Neural cell (in vitro differentiated cells): ENCODE results near the gene FANCC. TPM values are rescaled to one million over a fixed set of nuclear protein-coding genes. Genes with fewer than 3 reads are reported as not detected.

Experiments
- H2AFZ ChIP-seq: fragments of 200-600, 300-800 bp; sonication (generic), shearing (Covaris generic); 2 replicates; pipeline ENCODE4 v1.6.0; 2014; ENCODE audit warnings: low read depth, mild to moderate bottlenecking, antibody characterized with exemption, low read length, moderate library complexity
- H3F3A ChIP-seq: fragments of 200-600 bp; shearing (Covaris generic); 2 replicates; pipeline ENCODE4 v1.6.1; 2016; ENCODE audit warnings: mild to moderate bottlenecking, moderate library complexity, mixed read lengths, antibody characterized with exemption, low read length; ENCODE audit not compliant: insufficient read depth, poor library complexity, severe bottlenecking
- H3K27ac ChIP-seq: fragments of 200-600, 300-800 bp; sonication (generic), shearing (Covaris generic); 2 replicates; pipeline ENCODE4 v1.5.1; 2014; ENCODE audit warnings: mild to moderate bottlenecking, low read length, moderate library complexity
- H3K27me3 ChIP-seq: fragments of 300-800, 200-600 bp; sonication (generic), shearing (Covaris generic); 2 replicates; pipeline ENCODE4 v1.6.0; 2014; ENCODE audit warnings: mild to moderate bottlenecking, low read depth, low read length, moderate library complexity; ENCODE audit not compliant: insufficient read depth
- H3K36me3 ChIP-seq: fragments of 300-800, 200-600 bp; sonication (generic), shearing (Covaris generic); 2 replicates; pipeline ENCODE4 v1.5.1; 2014; ENCODE audit warnings: mild to moderate bottlenecking, antibody characterized with exemption, low read length, moderate library complexity; ENCODE audit not compliant: insufficient read depth
- H3K4me2 ChIP-seq: fragments of 300-800, 200-600 bp; sonication (generic), shearing (Covaris generic); 2 replicates; pipeline ENCODE4 v1.6.0; 2014; ENCODE audit warnings: mild to moderate bottlenecking, low read length
- H3K4me3 ChIP-seq: fragments of 300-800, 200-600 bp; sonication (generic), shearing (Covaris generic); 2 replicates; pipeline ENCODE4 v1.5.1; 2014; ENCODE audit warnings: mild to moderate bottlenecking, low read length, moderate library complexity
- H3K79me2 ChIP-seq: fragments of 200-600 bp; shearing (Covaris generic); replicated peaks from 2 replicates; pipeline ENCODE4 v1.6.0; 2014; ENCODE audit warnings: mild to moderate bottlenecking, low read length, moderate library complexity; ENCODE audit not compliant: insufficient read depth
- H3K9ac ChIP-seq: fragments of 300-800, 200-600 bp; sonication (generic), shearing (Covaris generic); 2 replicates; pipeline ENCODE4 v1.6.1; 2016; ENCODE audit warnings: mild to moderate bottlenecking, low read length, mixed read lengths
- H3K9me2 ChIP-seq: fragments of 200-600 bp; shearing (Covaris generic); 2 replicates; pipeline ENCODE4 v1.6.1; 2016; ENCODE audit warnings: mild to moderate bottlenecking, low read length, mixed read lengths; ENCODE audit not compliant: insufficient read depth
- H3K9me3 ChIP-seq: fragments of 200-600, 300-800 bp; sonication (generic), shearing (Covaris generic); 2 replicates; pipeline ENCODE4 v1.6.1; 2016; ENCODE audit warnings: mild to moderate bottlenecking, mixed run types, low read length, moderate library complexity, mixed read lengths
- H4K20me1 ChIP-seq: fragments of 200-600 bp; shearing (Covaris generic); 2 replicates; pipeline ENCODE4 v1.6.1; 2016; ENCODE audit warnings: mild to moderate bottlenecking, mixed run types; ENCODE audit not compliant: insufficient read depth
- EP300 ChIP-seq: fragments of 450-650 bp; conservative IDR thresholded peaks from 2 replicates; pipeline ENCODE4 v1.6.1; 2014; ENCODE audit warnings: antibody characterized with exemption, mild to moderate bottlenecking, moderate library complexity; ENCODE audit not compliant: poor library complexity, severe bottlenecking
- EZH2 ChIP-seq: fragments of 200-600, 300-800 bp; shearing (Covaris generic), sonication (generic); IDR thresholded peaks from 2 replicates; pipeline ENCODE4 v1.6.1; 2014; ENCODE audit warnings: antibody characterized with exemption, low read length, borderline replicate concordance, mild to moderate bottlenecking; ENCODE audit not compliant: insufficient read depth, poor library complexity, severe bottlenecking
- MXI1 ChIP-seq: fragments of 450-650 bp; conservative IDR thresholded peaks from 2 replicates; pipeline ENCODE4 v1.6.1; 2014; ENCODE audit warnings: antibody characterized with exemption, mild to moderate bottlenecking; ENCODE audit not compliant: poor library complexity, severe bottlenecking
- POLR2AphosphoS5 ChIP-seq: IDR thresholded peaks from 2 replicates; pipeline ENCODE4 v1.6.1; 2012
- RAD21 ChIP-seq: fragments of 450-650 bp; conservative IDR thresholded peaks from 2 replicates; pipeline ENCODE4 v1.6.1; 2014; ENCODE audit warnings: antibody characterized with exemption, mild to moderate bottlenecking, moderate library complexity
- REST ChIP-seq: IDR thresholded peaks from 2 replicates; pipeline ENCODE4 v1.6.1; 2012; ENCODE audit warnings: borderline replicate concordance
- SMC3 ChIP-seq: fragments of 450-650 bp; conservative IDR thresholded peaks from 2 replicates; pipeline ENCODE4 v1.6.1; 2014; ENCODE audit warnings: antibody characterized with exemption, mild to moderate bottlenecking, moderate library complexity; ENCODE audit not compliant: poor library complexity
- TAF1 ChIP-seq: IDR thresholded peaks from 2 replicates; pipeline ENCODE4 v1.6.1; 2012; ENCODE audit warnings: low read depth
- polyA plus RNA-seq: library from polyadenylated mRNA; depleted of rRNA; stranded (reverse); fragments of >200 nt; gene quantifications from 2 replicates; pipeline ENCODE4 v1.2.3, GENCODE V29; 2014
- TF ChIP-seq, protein P1 (sequence below): fragments of 450-650 bp; IDR thresholded peaks from 2 replicates; pipeline ENCODE4 v1.5.1; 2014; ENCODE audit warnings: antibody characterized with exemption, mild to moderate bottlenecking, moderate library complexity; ENCODE audit not compliant: poor library complexity, severe bottlenecking

FANCC gene
- polyA plus RNA-seq, 1 donor from 2014 or later, result 9.7 TPM

DNA sequence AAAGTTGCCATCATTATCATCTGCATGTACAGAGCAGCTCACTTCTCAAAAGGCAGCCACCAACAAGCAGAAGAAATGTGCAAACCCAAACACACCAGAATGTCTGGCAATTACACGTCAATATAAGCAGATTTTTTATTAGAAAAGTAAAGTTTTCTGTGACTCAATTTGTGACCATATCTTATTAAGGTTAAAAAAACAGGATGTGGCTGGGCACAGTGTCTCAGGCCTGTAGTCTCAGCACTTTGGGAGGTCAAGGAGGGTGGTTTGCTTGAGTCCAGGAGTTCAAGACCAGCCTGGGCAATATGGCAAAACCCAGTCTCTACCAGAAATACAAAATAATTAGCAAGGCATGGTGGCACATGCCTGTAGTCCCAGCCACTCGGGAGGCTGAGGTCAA lies 176.7 kb downstream of the FANCC start:
- Histone ChIP-seq H3K27me3 (no peaks in the 10 kb centered on the region), H3K9me3 (no peaks in the 10 kb centered on the region), H4K20me1 (no peaks in the 10 kb centered on the region), H3K4me3 (no peak overlapping the region), H3K9ac (no peak overlapping the region), H3K79me2 (no peaks in the 10 kb centered on the region), H3F3A (no peaks in the 10 kb centered on the region), H2AFZ (no peak overlapping the region), H3K36me3 (no peaks in the 10 kb centered on the region), H3K9me2 (no peaks in the 10 kb centered on the region), H3K4me2 (no peak overlapping the region), H3K27ac (no peak overlapping the region)
- no peak for TF ChIP-seq REST
- TF ChIP-seq EP300, result no peak
- TF ChIP-seq EZH2, result no peak
- TF ChIP-seq SMC3, result no peak
- TF ChIP-seq TAF1, result no peak
- TF ChIP-seq MXI1, result no peak
- no peak for TF ChIP-seq RAD21
- TF ChIP-seq, protein P1, sequence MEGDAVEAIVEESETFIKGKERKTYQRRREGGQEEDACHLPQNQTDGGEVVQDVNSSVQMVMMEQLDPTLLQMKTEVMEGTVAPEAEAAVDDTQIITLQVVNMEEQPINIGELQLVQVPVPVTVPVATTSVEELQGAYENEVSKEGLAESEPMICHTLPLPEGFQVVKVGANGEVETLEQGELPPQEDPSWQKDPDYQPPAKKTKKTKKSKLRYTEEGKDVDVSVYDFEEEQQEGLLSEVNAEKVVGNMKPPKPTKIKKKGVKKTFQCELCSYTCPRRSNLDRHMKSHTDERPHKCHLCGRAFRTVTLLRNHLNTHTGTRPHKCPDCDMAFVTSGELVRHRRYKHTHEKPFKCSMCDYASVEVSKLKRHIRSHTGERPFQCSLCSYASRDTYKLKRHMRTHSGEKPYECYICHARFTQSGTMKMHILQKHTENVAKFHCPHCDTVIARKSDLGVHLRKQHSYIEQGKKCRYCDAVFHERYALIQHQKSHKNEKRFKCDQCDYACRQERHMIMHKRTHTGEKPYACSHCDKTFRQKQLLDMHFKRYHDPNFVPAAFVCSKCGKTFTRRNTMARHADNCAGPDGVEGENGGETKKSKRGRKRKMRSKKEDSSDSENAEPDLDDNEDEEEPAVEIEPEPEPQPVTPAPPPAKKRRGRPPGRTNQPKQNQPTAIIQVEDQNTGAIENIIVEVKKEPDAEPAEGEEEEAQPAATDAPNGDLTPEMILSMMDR, result no peak
- no peak for TF ChIP-seq POLR2AphosphoS5

- no peaks in the 10 kb centered on the region for H3K9me3 ChIP-seq
- H3K27ac ChIP-seq, result no peak overlapping the region
- no peaks in the 10 kb centered on the region for H3K27me3 ChIP-seq
- no peak overlapping the region for H3K4me2 ChIP-seq
- H3K9ac ChIP-seq, result no peak overlapping the region
- no peaks in the 10 kb centered on the region for H3F3A ChIP-seq
- no peaks in the 10 kb centered on the region for H3K79me2 ChIP-seq
- no peak overlapping the region for H2AFZ ChIP-seq
- no peak for TF ChIP-seq TAF1
- no peak for TF ChIP-seq MXI1
- TF ChIP-seq SMC3, result no peak
- no peak for TF ChIP-seq POLR2AphosphoS5
- no peak overlapping the region for H3K4me3 ChIP-seq
- no peaks in the 10 kb centered on the region for H4K20me1 ChIP-seq
- H3K36me3 ChIP-seq, result no peaks in the 10 kb centered on the region
- no peaks in the 10 kb centered on the region for H3K9me2 ChIP-seq
Observed at GRCh38 chr9:95139126-95139525, 178.4 kb downstream of the FANCC start.

DNA sequence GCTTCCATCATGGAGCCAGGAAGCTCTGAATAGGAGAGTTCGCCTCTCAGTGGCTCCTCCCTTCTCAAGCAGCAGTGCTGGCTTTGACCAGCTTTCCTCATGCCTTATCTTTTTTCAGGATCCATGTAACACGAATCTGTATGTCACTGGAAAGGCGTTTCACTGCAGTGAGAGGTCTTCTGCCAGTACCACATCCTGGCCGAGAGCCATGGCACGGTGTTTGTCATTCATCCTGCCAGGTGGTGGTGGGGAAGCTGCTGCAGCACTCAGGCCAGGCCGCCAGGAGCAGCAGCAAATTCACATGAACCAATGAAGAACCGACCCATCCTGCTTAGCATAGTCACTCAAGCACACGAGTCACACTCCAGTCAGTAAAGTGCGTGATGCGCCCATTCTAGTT lies 179.0 kb downstream of the FANCC start:
- Histone ChIP-seq H3K9me2 (no peaks in the 10 kb centered on the region), H3K9me3 (no peaks in the 10 kb centered on the region), H3K27me3 (no peaks in the 10 kb centered on the region), H3K9ac (no peak overlapping the region), H3K27ac (no peak overlapping the region), H3K4me2 (no peak overlapping the region), H3K79me2 (no peaks in the 10 kb centered on the region), H3K4me3 (no peak overlapping the region), H4K20me1 (no peaks in the 10 kb centered on the region), H3K36me3 (no peaks in the 10 kb centered on the region), H3F3A (no peaks in the 10 kb centered on the region), H2AFZ (no peak overlapping the region)
- TF ChIP-seq MXI1 (no peak), EP300 (no peak), EZH2 (no peak), TAF1 (no peak), REST (no peak), RAD21 (no peak), SMC3 (no peak), POLR2AphosphoS5 (no peak)
- TF ChIP-seq, protein P1, result no peak
